SIG-M5 treated with dmso at 0.1 percent for 504 hours (cell line): Measurements from ENCODE around the gene RNU6-1.

Source experiments
- DNase-seq: peaks from one replicate; lab custom pipeline; 2025; ENCODE audit not compliant: unreplicated experiment; lab: John Stamatoyannopoulos, UW

RNU6-1 gene

DNA sequence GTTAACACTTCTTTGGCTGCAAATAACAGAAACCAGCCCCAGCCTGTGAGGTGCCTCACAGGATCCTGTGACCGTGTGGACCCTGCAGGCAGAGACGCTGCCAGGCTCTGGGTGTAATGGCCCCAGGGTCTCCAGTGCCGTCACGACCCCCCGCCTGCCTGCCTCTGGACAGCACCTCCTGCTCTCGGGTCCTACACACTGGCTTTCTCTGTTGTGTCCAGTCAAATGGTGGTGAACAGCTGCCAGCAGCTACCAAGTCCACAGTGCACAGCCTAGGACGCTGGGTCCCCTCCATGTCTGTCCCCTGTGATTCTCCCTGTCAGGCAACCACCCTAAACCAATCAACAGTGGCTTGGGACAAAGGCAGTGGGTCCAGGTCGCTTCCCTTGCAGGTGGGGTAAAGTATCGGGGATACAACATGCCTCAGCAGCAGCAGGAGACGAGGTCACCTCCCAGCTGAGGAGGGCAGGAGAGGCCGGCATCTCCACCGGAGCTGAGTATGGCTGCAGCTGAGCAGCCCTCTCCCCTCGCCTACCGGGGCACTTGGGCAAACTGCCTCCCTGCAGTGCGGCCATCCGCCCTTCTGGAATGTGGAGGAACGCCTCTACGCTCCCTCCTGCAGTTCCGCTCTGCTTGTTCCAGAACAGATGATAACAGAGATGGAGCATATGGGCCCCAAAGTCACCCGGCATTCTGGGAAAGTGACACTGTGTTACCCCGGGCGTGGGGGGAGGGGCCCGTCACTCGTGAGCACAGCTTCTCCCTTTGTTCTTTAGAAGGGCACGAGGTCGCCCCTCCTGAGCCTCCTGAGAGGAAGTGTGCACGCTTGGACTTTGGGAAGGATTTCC is 35.6 kb downstream of the RNU6-1 start:
- no peak for DNase-seq

DNA sequence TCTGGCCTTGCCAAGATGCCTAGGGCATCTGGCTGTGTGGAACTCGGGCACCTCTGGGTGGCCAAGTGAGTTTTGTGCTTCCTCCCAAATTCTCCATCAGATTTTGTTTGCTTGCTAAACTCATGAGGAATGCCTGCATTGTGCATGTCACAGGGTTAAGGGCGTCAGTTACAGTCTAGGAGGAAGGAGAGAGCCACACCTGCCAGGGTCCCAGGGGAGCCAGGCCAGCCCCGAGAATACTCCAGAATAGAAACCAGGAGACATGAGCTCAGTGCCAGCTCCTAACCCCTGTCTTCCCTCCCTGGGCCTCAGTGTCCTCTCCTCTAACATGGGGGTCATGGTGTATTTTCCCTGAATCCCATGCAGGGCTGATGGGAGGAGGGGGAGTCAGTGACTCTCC is 36.5 kb downstream of the RNU6-1 start:
- no peak for DNase-seq

GRCh38 chr15:67801926-67802914 is 37.6 kb downstream of the RNU6-1 start:
- no peak for DNase-seq

DNA sequence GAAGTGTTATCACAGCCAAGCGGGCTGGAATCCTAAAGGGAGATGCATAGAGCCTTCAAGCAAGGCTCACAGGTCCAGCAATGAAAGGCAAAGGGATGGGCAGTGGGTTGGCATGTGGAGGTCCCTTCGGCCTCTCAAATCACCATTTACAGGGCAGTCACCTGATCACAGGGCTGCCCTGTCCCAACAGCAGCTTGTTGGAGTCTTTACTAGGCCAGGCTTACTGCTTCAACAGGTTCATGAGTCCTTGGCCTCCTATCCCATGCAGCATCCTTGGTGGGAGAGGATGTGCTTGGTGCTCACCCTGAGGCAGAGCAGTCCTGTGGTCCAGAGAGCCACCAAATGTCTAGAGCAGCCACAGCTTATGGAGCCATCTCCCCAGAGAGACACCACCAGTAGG is 38.7 kb downstream of the RNU6-1 start:
- DNase-seq = no peak

DNA sequence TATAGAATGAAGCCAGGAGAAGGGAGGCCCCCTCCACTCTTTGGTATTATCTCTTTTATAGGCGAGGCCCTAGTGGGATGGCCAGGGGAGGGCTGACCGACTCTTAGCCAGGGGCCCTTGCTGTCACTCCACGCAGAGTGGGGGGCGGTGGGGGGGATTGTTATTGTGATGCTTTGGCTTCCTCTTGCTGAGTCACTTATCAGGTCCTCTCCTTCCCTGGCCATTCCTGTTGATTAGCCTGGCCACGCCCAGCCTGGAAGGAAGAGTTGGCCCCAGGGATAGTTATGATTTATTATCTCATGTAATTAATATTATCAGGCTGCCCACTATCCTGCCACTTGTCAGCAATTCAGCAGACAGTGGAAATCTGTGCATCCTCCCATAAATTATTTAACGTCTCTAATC is 40.0 kb downstream of the RNU6-1 start:
- DNase-seq = no peak

- no peak for DNase-seq
Observed at GRCh38 chr15:67796196-67797127, 43.4 kb downstream of the RNU6-1 start.

DNA sequence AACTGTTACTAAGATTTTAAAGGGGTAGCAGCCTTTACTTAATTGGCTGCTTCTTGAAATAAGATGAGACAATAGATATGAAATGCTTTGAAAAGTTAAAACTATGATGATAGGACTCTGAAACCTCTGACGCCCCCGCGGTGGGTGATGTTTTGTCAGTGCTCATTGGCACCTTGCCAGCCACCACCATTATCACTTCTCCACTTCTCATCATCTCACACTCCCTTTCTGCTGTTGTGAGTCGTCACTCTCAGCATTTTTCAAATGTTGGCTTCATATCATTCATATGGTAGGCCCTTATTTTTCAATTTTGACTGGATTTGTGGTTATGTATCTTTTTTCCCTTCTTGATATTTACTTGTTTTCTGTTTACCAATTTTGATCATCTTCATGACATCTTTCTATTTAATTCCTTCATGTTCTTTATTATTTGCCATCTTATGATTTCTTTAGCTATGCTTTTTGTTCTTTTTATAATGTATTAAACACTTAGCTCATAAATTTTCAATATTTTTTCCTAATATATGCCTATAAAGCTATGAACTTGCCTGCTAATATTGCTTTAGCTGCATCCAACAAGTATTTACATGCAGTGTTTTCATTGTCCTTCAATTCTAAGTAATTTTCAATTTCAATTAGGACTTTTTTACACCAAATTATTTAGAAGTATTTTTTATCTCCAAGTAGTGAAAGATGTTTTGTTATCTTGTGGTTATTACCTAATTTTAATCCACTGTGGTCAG is 44.8 kb downstream of the RNU6-1 start:
- DNase-seq = no peak

GRCh38 chr15:67792250-67792942 is 47.4 kb downstream of the RNU6-1 start:
- DNase-seq = no peak

GRCh38 chr15:67790610-67791319 is 49.1 kb downstream of the RNU6-1 start:
- DNase-seq = no peak
